Testis (tissue), 2 donors: ENCODE results near the gene SERPINA1.

ENCODE experiments used
- POLR2A ChIP-seq: fragments of 450-650 bp; IDR thresholded peaks from one replicate; pipeline ENCODE4 v1.6.1; 2017; ENCODE audit warnings: antibody characterized with exemption, mild to moderate bottlenecking, moderate library complexity
- TF ChIP-seq, protein P1 (sequence below), 3 experiments: fragments of 450-650 bp in 2 of 3; fragments of 200-600 bp in 1 of 3; sonication (generic) in 1 of 3; IDR thresholded peaks; one replicate each; pipeline ENCODE4 v1.5.1; 2016 to 2019; ENCODE audit warnings: antibody characterized with exemption in 3 of 3, mild to moderate bottlenecking in 2 of 3, moderate library complexity in 1 of 3

- TF ChIP-seq, protein P1, sequence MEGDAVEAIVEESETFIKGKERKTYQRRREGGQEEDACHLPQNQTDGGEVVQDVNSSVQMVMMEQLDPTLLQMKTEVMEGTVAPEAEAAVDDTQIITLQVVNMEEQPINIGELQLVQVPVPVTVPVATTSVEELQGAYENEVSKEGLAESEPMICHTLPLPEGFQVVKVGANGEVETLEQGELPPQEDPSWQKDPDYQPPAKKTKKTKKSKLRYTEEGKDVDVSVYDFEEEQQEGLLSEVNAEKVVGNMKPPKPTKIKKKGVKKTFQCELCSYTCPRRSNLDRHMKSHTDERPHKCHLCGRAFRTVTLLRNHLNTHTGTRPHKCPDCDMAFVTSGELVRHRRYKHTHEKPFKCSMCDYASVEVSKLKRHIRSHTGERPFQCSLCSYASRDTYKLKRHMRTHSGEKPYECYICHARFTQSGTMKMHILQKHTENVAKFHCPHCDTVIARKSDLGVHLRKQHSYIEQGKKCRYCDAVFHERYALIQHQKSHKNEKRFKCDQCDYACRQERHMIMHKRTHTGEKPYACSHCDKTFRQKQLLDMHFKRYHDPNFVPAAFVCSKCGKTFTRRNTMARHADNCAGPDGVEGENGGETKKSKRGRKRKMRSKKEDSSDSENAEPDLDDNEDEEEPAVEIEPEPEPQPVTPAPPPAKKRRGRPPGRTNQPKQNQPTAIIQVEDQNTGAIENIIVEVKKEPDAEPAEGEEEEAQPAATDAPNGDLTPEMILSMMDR (IDR thresholded peaks at IDR 0.05) = no peak
- no peak for TF ChIP-seq POLR2A
Measured at GRCh38 chr14:94341656-94342333, 46.6 kb downstream of the SERPINA1 start.
